Heart left ventricle (tissue), 13 donors: ENCODE results near the gene KIF20B.

Source experiments
- CTCF ChIP-seq, 12 donors: fragments of 200-600 bp; sonication (generic) in 4 of 12; IDR thresholded peaks; one replicate each; pipeline versions ENCODE4 v1.5.0 to v1.8.0; 2018 to 2022; ENCODE audit warnings: antibody characterized with exemption in 12 of 12, mild to moderate bottlenecking in 5 of 12
- POLR2A ChIP-seq, 2 donors: fragments of 450-650 bp; IDR thresholded peaks; one replicate each; pipeline ENCODE4 v1.6.1; 2017; ENCODE audit warnings: antibody characterized with exemption in 2 of 2, mild to moderate bottlenecking in 2 of 2, moderate library complexity in 2 of 2
- donor health status: ischemic (EF 13 %, LVEDD 7.1; RV severe dilation, severe dysfunction).
- donor health status: DM: no; HTN: yes; CAD: no.
- donor health status: DM: no; HTN: no; CAD: no.
- donor health status: ischemic (EF 25% LVEDD 6.9; RV normal size, moderate dysfunction).
- donor health status: ischemic (EF 25% LVEDD 5.7; RV mildly dilated, moderate dysfunction).
- donor health status: ischemic (EF 35%, LVEDD 5.7; RV mildly dilated, moderate dysfunction).
- donor health status: nonischemic (EF 11% LVEDD 7.7; RV severe dilation, severe dysfunction).
- donor health status: DM: yes; HTN: yes; CAD: no.
- donor health status: PGD.
- donor health status: ischemic (EF 29% LVEDD 5.4; RV normal size, mild dysfunction).
- donor health status: nonischemic (EF 23%, LVEDD 6.1; RV moderate dilation, normal function).

GRCh38 chr10:89663144-89663543 lies 38.2 kb upstream of the KIF20B start:
- TF ChIP-seq CTCF (IDR thresholded peaks at IDR 0.05) (no peak), POLR2A (IDR thresholded peaks at IDR 0.05) (no peak)
